GM15510 (cell line): ENCODE results near the gene PLAAT3.

Source experiments
- POLR2A ChIP-seq: IDR thresholded peaks from 3 replicates; pipeline ENCODE4 v1.6.1; 2011; ENCODE audit warnings: borderline replicate concordance; ENCODE audit not compliant: insufficient read length; ENCODE audit errors: extremely low read depth

PLAAT3 gene

GRCh38 chr11:63532117-63532516 lies 82.1 kb downstream of the PLAAT3 start:
- no peak for TF ChIP-seq POLR2A

DNA sequence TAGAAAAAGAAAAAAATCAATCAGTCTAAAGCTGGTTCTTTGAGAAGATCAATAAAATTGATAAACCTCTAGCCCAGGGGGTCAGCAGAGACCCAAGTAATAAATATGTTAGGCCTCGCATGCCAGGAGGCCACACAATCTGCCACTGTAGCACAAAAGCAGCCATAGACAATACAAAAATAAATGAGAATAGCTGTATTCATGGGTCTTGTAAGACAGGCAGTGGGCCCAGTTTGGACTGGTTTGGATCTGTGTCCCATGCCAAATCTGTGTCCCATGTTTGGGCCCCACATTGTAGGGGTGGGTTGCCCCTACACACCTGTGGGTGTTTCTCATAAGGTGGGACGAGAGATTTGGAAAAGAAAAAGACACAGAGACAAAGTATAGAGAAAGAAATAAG lies 84.2 kb downstream of the PLAAT3 start:
- TF ChIP-seq POLR2A, result no peak

DNA sequence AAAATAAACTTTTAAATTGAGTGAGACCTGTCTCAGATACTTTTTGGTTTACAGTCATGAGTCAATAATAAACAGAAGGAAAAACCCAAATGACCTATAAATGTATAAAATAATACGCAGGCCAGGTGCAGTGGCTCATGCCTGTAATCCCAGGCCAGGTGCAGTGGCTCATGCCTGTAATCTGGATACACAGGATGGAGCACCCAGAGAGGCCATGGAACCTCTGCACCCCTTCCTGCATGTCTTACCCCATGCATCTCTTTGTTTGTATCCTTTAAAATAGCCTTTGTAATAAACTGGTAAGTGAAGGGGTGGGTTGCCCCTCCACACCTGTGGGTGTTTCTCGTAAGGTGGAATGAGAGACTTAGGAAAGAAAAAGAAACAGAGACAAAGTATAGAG lies 86.6 kb downstream of the PLAAT3 start:
- no peak for TF ChIP-seq POLR2A
